Glomerular visceral epithelial cell (primary cell): ENCODE data around the gene OR5K2.

ENCODE experiments used
- DNase-seq: peaks from one replicate; pipeline ENCODE4 v3.0.0-alpha.2; 2016; ENCODE audit errors: extremely low spot score

OR5K2 gene

GRCh38 chr3:98497381-98497780 lies at the start of gene OR5K2:
Gene OR5K2 (plus strand): TSS chr3:98497681. CDS start chr3:98497681, 0 bp downstream.
- DNase-seq = no peak

- DNase-seq = no peak
These were observed 47.8 kb upstream of the OR5K2 start for GRCh38 chr3:98449606-98450193.

GRCh38 chr3:98450372-98450771 lies 47.1 kb upstream of the OR5K2 start:
- DNase-seq = no peak

- DNase-seq = no peak
These were observed 43.7 kb upstream of the OR5K2 start for GRCh38 chr3:98453827-98454226.

- no peak for DNase-seq
These were observed 42.6 kb upstream of the OR5K2 start for GRCh38 chr3:98454929-98455328.

- no peak for DNase-seq
These were observed 39.9 kb upstream of the OR5K2 start for GRCh38 chr3:98457543-98457942.

GRCh38 chr3:98460220-98460619 lies 37.3 kb upstream of the OR5K2 start:
- DNase-seq = no peak

GRCh38 chr3:98462901-98463300 lies 34.6 kb upstream of the OR5K2 start, which contains the start of gene OR5K1:
Gene OR5K1 (plus strand): TSS chr3:98463201. CDS start chr3:98469577, 6,376 bp downstream.
- no peak for DNase-seq

- DNase-seq = no peak
These were observed 14.6 kb upstream of the OR5K2 start for GRCh38 chr3:98482717-98483482.

- DNase-seq = no peak
These were observed 13.9 kb upstream of the OR5K2 start for GRCh38 chr3:98483626-98484025.

GRCh38 chr3:98500019-98500418 lies 2.5 kb downstream of the OR5K2 start:
- DNase-seq = no peak

- DNase-seq = no peak
These were observed 3.8 kb downstream of the OR5K2 start for GRCh38 chr3:98501270-98501669.

- DNase-seq = no peak
These were observed 4.5 kb downstream of the OR5K2 start for GRCh38 chr3:98501863-98502576.

- DNase-seq = no peak
These were observed 7.1 kb downstream of the OR5K2 start for GRCh38 chr3:98504539-98504938.

- DNase-seq = no peak
These were observed 11.1 kb downstream of the OR5K2 start for GRCh38 chr3:98508582-98508981.

- DNase-seq = no peak
These were observed 15.1 kb downstream of the OR5K2 start for GRCh38 chr3:98512576-98512975.

- peak; percentile 51 for DNase-seq
These were observed 15.6 kb downstream of the OR5K2 start for GRCh38 chr3:98513091-98513511.

- no peak for DNase-seq
These were observed 16.3 kb downstream of the OR5K2 start for GRCh38 chr3:98513736-98514135.

- no peak for DNase-seq
These were observed 17.5 kb downstream of the OR5K2 start for GRCh38 chr3:98514948-98515347.

GRCh38 chr3:98518816-98519215 lies 21.3 kb downstream of the OR5K2 start:
- DNase-seq = no peak

GRCh38 chr3:98519351-98519750 lies 21.9 kb downstream of the OR5K2 start:
- no peak for DNase-seq

- peak; percentile 59 for DNase-seq
These were observed 24.5 kb downstream of the OR5K2 start for GRCh38 chr3:98521897-98522543.
